Testis (tissue), 3 donors: ENCODE results near the gene AUTS2. TPM values are rescaled to one million over a fixed set of nuclear protein-coding genes. Genes with fewer than 3 reads are reported as not detected.

Experiments
- DNase-seq: peaks from one replicate; pipeline ENCODE4 v3.0.0-alpha.2; 2019
- H3K27ac ChIP-seq, 2 donors: fragments of 200-600 bp; sonication (generic); one replicate each; pipeline ENCODE4 v1.5.1; 2019
- H3K27me3 ChIP-seq: fragments of 200-600 bp; sonication (generic); one replicate; pipeline ENCODE4 v1.5.1; 2019
- H3K36me3 ChIP-seq: fragments of 200-600 bp; sonication (generic); one replicate; pipeline ENCODE4 v1.5.1; 2017; ENCODE audit warnings: low read depth; ENCODE audit errors: missing control alignments
- H3K4me1 ChIP-seq: fragments of 200-600 bp; sonication (generic); one replicate; pipeline ENCODE4 v1.5.1; 2019
- H3K4me3 ChIP-seq, 2 donors: fragments of 200-600 bp; sonication (generic); one replicate each; pipeline ENCODE4 v1.5.1; 2017 to 2019
- H3K9me3 ChIP-seq: fragments of 200-600 bp; sonication (generic); one replicate; pipeline ENCODE4 v1.5.1; 2017
- POLR2A ChIP-seq: fragments of 450-650 bp; IDR thresholded peaks from one replicate; pipeline ENCODE4 v1.6.1; 2017; ENCODE audit warnings: antibody characterized with exemption, mild to moderate bottlenecking, moderate library complexity
- WGBS, 2 donors: methylation state at CpG; one replicate each; pipeline ENCODE4 v1.1.5; 2018; 5-methylcytosine and 5-hydroxymethylcytosine counted together
- intact Hi-C: fragments of 100-400 bp; cut with DNase I; formaldehyde crosslinking; loops from one replicate; pipeline ENCODE4 v1.15.1; 2023; ENCODE audit warnings: low total_unique reads
- polyA plus RNA-seq: library from polyadenylated mRNA; stranded (reverse); fragments of 350-450 nt; fragmentation: Illumina TruSeq; extraction: RNeasy Lipid Tissue Mini Kit (QIAGEN cat#74804); gene quantifications from one replicate; pipeline ENCODE4 v1.2.3, GENCODE V29; 2014; ENCODE audit warnings: low read depth, low replicate concordance; ENCODE audit not compliant: insufficient read depth
- total RNA-seq, 2 donors: library from RNA; depleted of rRNA; stranded (reverse); fragments of >200 nt; gene quantifications; one replicate each; pipeline ENCODE4 v1.2.3, GENCODE V29; 2016
- TF ChIP-seq, protein P1 (sequence below), 3 experiments: fragments of 450-650 bp in 2 of 3; fragments of 200-600 bp in 1 of 3; sonication (generic) in 1 of 3; IDR thresholded peaks; one replicate each; pipeline ENCODE4 v1.5.1; 2016 to 2019; ENCODE audit warnings: antibody characterized with exemption in 3 of 3, mild to moderate bottlenecking in 2 of 3, moderate library complexity in 1 of 3

AUTS2 gene
- total and polyA plus RNA-seq, 3 donors from 2014 or later, result 21.3 to 75.5 (median 56.1) TPM

DNA sequence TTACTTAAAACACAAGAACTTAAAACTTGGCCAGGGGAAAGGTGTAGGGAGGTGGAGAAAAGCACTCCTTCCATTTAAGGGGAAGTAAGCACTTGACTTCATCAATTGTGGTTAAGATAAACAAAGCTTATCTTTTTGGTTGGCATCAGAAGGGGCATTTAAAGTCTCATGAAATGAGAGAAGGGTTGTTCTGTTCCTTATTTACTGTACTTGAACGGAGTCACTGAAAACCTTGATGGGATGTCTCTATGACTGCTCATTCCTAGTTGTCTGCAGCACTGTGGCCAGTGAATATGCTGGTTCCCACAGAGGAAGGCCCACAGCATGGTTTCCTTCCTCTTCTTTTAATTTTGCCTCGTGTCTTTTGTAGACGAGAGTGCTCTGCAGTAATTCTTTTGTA, 229.3 kb downstream of the AUTS2 start:
- WGBS, 2 donors, result 83 to 90% methylated on average over 3 of the region's 3 CpGs
- no peaks in the 10 kb centered on the region for H3K9me3 ChIP-seq
- intact Hi-C loops, result no loop called here
- DNase-seq, result no peak
- TF ChIP-seq, protein P1, sequence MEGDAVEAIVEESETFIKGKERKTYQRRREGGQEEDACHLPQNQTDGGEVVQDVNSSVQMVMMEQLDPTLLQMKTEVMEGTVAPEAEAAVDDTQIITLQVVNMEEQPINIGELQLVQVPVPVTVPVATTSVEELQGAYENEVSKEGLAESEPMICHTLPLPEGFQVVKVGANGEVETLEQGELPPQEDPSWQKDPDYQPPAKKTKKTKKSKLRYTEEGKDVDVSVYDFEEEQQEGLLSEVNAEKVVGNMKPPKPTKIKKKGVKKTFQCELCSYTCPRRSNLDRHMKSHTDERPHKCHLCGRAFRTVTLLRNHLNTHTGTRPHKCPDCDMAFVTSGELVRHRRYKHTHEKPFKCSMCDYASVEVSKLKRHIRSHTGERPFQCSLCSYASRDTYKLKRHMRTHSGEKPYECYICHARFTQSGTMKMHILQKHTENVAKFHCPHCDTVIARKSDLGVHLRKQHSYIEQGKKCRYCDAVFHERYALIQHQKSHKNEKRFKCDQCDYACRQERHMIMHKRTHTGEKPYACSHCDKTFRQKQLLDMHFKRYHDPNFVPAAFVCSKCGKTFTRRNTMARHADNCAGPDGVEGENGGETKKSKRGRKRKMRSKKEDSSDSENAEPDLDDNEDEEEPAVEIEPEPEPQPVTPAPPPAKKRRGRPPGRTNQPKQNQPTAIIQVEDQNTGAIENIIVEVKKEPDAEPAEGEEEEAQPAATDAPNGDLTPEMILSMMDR (IDR thresholded peaks at IDR 0.05), result no peak
- TF ChIP-seq POLR2A, result no peak
- H3K27ac ChIP-seq, result no peak overlapping the region
- H3K36me3 ChIP-seq, result no peaks in the 10 kb centered on the region
- H3K27me3 ChIP-seq, result no peaks in the 10 kb centered on the region
- H3K4me3 ChIP-seq, result no peak overlapping the region
- H3K4me1 ChIP-seq, result no peaks in the 10 kb centered on the region

DNA sequence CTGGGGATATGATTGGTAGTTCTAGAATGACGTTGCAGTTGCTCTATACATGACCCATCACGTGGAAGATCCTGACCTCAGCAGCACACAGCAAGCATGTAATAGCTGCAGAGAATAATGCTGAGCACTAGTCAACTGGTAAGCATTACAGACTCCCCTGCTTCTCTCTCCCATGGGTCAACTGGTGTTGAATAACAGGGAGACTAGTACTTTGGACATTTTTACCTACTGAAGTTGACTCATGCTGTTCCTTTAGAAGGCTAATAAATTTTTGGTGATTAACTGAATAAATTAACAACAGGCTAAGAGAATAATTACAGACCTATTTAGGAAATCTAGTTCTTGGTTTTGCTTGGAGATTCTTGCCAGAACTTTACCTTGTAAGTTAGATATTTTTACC, 234.1 kb downstream of the AUTS2 start:
- Histone ChIP-seq H3K27me3 (no peaks in the 10 kb centered on the region), H3K4me1 (no peaks in the 10 kb centered on the region), H3K36me3 (no peaks in the 10 kb centered on the region), H3K9me3 (no peaks in the 10 kb centered on the region), H3K4me3 (no peak overlapping the region), H3K27ac (no peak overlapping the region)
- TF ChIP-seq, protein P1 (IDR thresholded peaks at IDR 0.05), result no peak
- no peak for TF ChIP-seq POLR2A
- no peak for DNase-seq
- intact Hi-C loops, result no loop called here
- WGBS, 2 donors, result 90 to 97% methylated on average over 2 of the region's 2 CpGs

DNA sequence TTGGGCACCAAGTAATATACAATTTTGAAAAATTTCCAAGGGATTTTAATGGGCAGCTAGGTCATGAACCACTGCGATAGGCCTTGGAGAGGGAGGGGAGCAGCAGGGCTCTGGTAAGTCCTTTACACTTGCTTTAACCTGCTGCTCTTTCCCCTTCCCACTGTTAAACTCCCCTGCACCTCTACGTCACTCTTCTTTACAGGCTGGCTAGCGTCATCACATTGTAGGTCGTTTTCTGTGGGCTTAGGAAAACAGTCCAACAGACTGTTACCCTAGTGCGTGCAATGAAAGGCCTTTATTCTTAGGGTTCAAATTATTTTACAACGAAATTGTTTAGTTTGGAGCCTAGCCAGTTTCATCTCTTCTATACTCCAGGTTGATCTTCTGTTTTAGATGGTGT, 235.7 kb downstream of the AUTS2 start:
- no peaks in the 10 kb centered on the region for H3K36me3 ChIP-seq
- no peak overlapping the region for H3K4me3 ChIP-seq
- no peaks in the 10 kb centered on the region for H3K9me3 ChIP-seq
- WGBS, 2 donors, result 83 to 87% methylated on average over 6 of the region's 6 CpGs
- H3K4me1 ChIP-seq, result no peaks in the 10 kb centered on the region
- no peak overlapping the region for H3K27ac ChIP-seq
- no peak for DNase-seq
- no peak for TF ChIP-seq POLR2A
- TF ChIP-seq, protein P1 (IDR thresholded peaks at IDR 0.05), result no peak
- intact Hi-C loops, result no loop called here
- no peaks in the 10 kb centered on the region for H3K27me3 ChIP-seq

DNA sequence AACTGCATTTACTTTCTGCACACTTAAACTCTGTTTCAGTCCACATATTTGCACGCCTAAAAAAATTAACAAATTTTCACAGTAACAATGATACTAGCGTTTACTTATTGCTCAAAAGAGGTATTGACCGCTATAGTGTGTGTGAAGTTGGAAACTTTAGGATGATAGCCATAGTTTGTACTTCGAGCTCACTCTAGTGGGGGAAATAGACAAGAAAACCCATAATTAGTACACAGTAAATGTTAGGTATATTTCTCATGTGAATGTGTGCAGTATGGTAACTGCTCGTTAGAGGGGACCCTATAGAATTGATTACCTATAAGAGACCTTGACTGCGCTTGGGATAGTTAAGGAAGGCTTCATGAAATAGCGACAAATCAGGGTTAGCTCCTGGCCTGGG, 238.4 kb downstream of the AUTS2 start:
- no peak for DNase-seq
- H3K36me3 ChIP-seq, result no peaks in the 10 kb centered on the region
- 87 to 96% methylated on average over 7 of the region's 7 CpGs for WGBS, 2 donors
- TF ChIP-seq, protein P1 (IDR thresholded peaks at IDR 0.05), result no peak
- TF ChIP-seq POLR2A, result no peak
- H3K27me3 ChIP-seq, result no peaks in the 10 kb centered on the region
- no peak overlapping the region for H3K27ac ChIP-seq
- H3K9me3 ChIP-seq, result no peaks in the 10 kb centered on the region
- intact Hi-C loops, result no loop called here
- no peaks in the 10 kb centered on the region for H3K4me1 ChIP-seq
- H3K4me3 ChIP-seq, result no peak overlapping the region

DNA sequence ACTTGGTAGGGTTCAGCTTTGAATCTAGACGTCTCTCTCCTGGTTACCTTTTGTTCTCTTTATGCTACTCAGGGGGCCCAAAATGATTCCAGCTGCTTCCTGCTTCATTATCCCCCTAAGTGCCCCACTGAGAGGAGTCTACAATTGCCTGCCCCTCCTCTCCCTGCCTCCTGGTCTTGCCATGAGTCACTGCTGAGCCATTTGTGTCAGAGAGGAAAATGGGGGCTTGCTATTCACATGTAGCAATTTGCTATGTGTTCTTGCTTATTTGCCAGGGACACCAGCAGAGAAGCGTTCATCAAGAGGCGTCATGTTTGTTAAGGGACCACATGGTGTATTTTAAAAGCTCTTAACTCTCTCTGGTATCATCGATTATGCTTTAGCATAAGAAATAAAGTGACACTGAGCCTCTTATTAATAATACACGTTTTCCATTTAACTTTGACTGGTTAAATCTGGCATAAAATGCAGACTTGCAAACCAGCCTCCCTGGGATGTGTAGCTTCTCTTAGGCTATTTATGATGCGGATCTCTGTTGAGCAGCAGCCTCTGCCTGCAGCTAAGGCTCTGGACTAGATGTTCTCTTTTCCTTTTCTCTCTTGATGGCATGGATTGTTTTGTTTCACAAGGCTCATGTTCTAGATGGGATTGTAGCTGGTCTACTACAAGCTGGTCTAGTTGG, 239.3 kb downstream of the AUTS2 start:
- DNase-seq, result no peak
- intact Hi-C loops, result no loop called here
- 83 to 85% methylated on average over 6 of the region's 6 CpGs for WGBS, 2 donors
- H3K9me3 ChIP-seq, result no peaks in the 10 kb centered on the region
- H3K27ac ChIP-seq, result no peak overlapping the region
- no peaks in the 10 kb centered on the region for H3K27me3 ChIP-seq
- no peaks in the 10 kb centered on the region for H3K36me3 ChIP-seq
- H3K4me3 ChIP-seq, result no peak overlapping the region
- H3K4me1 ChIP-seq, result no peaks in the 10 kb centered on the region
- TF ChIP-seq, protein P1 (IDR thresholded peaks at IDR 0.05), result no peak
- TF ChIP-seq POLR2A, result no peak
